ENCODE results near the gene KRTAP12-2. TPM values are rescaled to one million over a fixed set of nuclear protein-coding genes. Genes with fewer than 3 reads are reported as not detected.
"Not testable (repeated sequence)": the region's sequence is repeated elsewhere in the genome, so short reads cannot be mapped to it uniquely, and the experiment has no call there.

Gene KRTAP12-2
- total RNA-seq, 4 donors from 2014 or later = not detected

DNA sequence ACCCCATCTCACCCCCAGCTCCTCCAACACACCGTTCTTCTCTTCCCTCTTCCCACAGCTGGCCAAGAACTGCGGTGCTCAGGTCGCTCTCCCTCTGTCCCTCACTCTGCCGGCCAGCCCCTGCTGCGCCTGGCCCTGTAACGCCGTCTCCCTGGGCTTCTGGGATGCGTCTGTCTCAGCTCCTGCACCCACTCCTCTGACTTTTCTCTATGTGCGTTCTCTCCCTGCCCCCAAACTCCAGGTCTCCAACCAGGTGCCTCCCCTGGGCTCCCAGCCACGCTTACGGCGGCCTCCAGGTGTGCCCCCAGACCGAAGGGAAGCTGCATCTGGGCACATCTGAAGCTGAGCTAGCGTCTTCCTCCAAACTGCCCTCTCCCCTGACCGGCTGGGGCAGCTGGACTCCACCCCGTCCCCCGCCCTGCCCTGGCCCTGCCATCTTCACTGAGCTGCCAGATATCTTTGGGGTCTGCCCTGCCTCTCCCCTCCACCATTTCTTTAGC is 32.8 kb upstream of the KRTAP12-2 start:
- Histone ChIP-seq H3K27ac (no peak overlapping the region), H3K9me3 (no peaks in the 10 kb centered on the region), H3K36me3 (no peaks in the 10 kb centered on the region), H3K27me3 (peaks cover 0 to 100% (median 2%) of the 10 kb centered on the region in 4 donors), H3K4me1 (no peaks in the 10 kb centered on the region), H3K4me3 (no peak overlapping the region)
- no peak for TF ChIP-seq POLR2A (IDR thresholded peaks at IDR 0.05)
- TF ChIP-seq, protein P1, sequence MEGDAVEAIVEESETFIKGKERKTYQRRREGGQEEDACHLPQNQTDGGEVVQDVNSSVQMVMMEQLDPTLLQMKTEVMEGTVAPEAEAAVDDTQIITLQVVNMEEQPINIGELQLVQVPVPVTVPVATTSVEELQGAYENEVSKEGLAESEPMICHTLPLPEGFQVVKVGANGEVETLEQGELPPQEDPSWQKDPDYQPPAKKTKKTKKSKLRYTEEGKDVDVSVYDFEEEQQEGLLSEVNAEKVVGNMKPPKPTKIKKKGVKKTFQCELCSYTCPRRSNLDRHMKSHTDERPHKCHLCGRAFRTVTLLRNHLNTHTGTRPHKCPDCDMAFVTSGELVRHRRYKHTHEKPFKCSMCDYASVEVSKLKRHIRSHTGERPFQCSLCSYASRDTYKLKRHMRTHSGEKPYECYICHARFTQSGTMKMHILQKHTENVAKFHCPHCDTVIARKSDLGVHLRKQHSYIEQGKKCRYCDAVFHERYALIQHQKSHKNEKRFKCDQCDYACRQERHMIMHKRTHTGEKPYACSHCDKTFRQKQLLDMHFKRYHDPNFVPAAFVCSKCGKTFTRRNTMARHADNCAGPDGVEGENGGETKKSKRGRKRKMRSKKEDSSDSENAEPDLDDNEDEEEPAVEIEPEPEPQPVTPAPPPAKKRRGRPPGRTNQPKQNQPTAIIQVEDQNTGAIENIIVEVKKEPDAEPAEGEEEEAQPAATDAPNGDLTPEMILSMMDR (IDR thresholded peaks at IDR 0.05) = no peak
- 47 to 60% methylated on average over 9 to 12 of the region's 17 CpGs for WGBS, 2 donors
- intact Hi-C loops (cut with DNase I) = no loop called here
- no peak for DNase-seq

DNA sequence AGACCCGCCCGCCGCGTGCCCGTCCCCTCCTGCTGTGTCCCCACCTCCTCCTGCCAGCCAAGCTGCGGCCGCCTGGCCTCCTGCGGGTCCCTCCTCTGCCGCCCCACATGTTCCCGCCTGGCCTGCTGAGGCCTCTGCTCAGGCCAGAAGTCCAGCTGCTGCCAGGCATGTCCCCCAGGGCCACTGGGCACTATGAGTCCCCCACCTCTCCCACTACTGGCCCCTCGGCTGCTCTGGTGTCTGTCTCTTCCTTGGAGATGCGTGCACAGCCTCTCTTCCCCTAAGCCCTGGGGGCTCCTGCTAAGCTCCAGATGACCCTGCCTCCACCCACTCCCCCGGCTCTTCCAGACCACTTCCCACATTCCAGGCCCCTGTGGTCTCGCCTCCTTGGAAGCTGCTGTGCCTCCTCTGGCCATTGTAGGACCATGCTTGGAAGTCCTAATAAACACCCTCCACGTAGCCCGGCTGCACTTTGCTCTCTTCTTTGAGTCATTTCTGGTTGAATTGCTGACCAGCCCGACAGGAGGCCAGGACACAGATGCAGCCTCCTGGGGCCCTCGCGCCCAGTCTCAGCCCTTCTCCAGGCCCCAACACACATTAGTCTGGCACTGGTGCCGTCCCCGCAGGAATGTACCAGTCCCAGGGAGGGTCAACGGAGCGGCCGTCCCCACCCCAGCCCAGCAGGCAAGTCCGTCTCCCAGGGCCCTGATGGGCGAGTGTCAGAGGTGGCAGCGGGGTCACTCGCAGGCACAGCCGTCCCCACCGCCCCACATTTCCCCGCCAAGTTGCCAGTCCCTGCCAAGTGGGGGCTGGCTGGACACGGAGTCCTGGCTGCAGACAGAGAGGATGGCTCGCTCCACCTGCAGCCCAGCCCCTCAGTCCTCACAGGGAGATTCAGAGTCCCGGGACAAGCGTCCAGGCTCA is 31.3 kb upstream of the KRTAP12-2 start:
- intact Hi-C loops (cut with DNase I) = no loop called here
- Histone ChIP-seq H3K36me3 (no peaks in the 10 kb centered on the region), H3K9me3 (peaks cover 0 to 11% (median 0%) of the 10 kb centered on the region in 3 donors), H3K27ac (no peak overlapping the region), H3K4me1 (no peaks in the 10 kb centered on the region), H3K27me3 (peaks cover 0 to 88% (median 0%) of the 10 kb centered on the region in 4 donors), H3K4me3 (no peak overlapping the region)
- TF ChIP-seq, protein P1 (IDR thresholded peaks at IDR 0.05) = no peak
- TF ChIP-seq POLR2A (IDR thresholded peaks at IDR 0.05) = no peak
- no peak for DNase-seq
- 18 to 20% methylated on average over 6 to 13 of the region's 35 CpGs for WGBS, 2 donors

DNA sequence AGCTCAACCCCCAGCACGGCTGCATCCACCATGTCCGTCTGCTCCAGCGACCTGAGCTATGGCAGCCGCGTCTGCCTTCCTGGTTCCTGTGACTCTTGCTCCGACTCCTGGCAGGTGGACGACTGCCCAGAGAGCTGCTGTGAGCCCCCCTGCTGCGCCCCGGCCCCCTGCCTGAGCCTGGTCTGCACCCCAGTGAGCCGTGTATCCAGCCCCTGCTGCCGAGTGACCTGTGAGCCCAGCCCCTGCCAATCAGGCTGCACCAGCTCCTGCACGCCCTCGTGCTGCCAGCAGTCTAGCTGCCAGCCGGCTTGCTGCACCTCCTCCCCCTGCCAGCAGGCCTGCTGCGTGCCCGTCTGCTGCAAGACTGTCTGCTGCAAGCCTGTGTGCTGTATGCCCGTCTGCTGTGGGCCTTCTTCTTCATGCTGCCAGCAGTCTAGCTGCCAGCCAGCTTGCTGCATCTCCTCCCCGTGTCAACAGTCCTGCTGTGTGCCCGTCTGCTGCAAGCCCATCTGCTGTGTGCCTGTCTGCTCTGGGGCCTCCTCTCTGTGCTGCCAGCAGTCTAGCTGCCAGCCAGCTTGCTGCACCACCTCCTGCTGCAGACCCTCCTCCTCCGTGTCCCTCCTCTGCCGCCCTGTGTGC is 30.6 kb upstream of the KRTAP12-2 start, which contains the start of gene KRTAP10-12:
KRTAP10-12 (plus strand) TSS at position 1 of the 639 bp plus-strand sequence; CDS start at position 31, 30 bp downstream.
- DNase-seq; H3K4me3 ChIP-seq; H3K36me3 ChIP-seq; H3K4me1 ChIP-seq; intact Hi-C loops (cut with DNase I); H3K27ac ChIP-seq: not testable (repeated sequence)
- Histone ChIP-seq H3K9me3 (peaks cover 0 to 18% (median 3%) of the 10 kb centered on the region in 3 donors), H3K27me3 (peaks cover 0 to 80% (median 0%) of the 10 kb centered on the region in 4 donors)
- 44 to 64% methylated on average over 6 to 8 of the region's 21 CpGs for WGBS, 2 donors
- TF ChIP-seq, protein P1 (IDR thresholded peaks at IDR 0.05) = peak in 1 of 6 experiments; percentile 32

DNA sequence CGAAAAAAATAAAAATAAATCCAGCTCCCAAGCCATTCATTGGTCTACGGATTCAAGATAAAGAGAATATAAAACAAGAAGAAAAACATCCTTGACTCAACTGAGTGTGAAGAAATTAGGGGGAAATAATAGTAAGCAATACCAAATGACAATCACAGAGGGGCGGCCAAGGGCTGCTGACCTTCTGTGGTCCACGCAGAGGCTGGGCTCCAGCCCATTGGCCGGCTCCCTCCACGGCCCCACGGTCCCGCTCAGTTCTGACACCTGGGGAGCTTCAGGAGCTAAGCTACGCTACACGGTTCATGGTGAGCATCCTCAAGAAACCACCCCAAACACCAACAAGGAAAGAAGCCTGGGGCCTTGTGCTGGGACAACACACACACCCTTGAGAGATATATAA is 29.8 kb upstream of the KRTAP12-2 start:
- H3K36me3 ChIP-seq = no peaks in the 10 kb centered on the region
- H3K9me3 ChIP-seq = peaks cover 0 to 18% (median 3%) of the 10 kb centered on the region in 3 donors
- TF ChIP-seq, protein P1 (IDR thresholded peaks at IDR 0.05) = no peak
- TF ChIP-seq POLR2A (IDR thresholded peaks at IDR 0.05) = no peak
- intact Hi-C loops (cut with DNase I) = no loop called here
- H3K4me1 ChIP-seq = no peaks in the 10 kb centered on the region
- no peak overlapping the region for H3K4me3 ChIP-seq
- WGBS, 2 donors = 59 to 74% methylated on average over 10 of the region's 10 CpGs
- peaks cover 0 to 78% (median 0%) of the 10 kb centered on the region in 4 donors for H3K27me3 ChIP-seq
- H3K27ac ChIP-seq = no peak overlapping the region
- DNase-seq = no peak

All from esophagus squamous epithelium (tissue), 5 donors.